ENCODE results near the gene CCDC183. TPM values are rescaled to one million over a fixed set of nuclear protein-coding genes. Genes with fewer than 3 reads are reported as not detected.

CCDC183 gene
- total RNA-seq, 1 donor from 2014 or later, result 0.89 TPM

GRCh38 chr9:136771907-136772415 is 24.2 kb upstream of the CCDC183 start:
- TF ChIP-seq, protein P1, sequence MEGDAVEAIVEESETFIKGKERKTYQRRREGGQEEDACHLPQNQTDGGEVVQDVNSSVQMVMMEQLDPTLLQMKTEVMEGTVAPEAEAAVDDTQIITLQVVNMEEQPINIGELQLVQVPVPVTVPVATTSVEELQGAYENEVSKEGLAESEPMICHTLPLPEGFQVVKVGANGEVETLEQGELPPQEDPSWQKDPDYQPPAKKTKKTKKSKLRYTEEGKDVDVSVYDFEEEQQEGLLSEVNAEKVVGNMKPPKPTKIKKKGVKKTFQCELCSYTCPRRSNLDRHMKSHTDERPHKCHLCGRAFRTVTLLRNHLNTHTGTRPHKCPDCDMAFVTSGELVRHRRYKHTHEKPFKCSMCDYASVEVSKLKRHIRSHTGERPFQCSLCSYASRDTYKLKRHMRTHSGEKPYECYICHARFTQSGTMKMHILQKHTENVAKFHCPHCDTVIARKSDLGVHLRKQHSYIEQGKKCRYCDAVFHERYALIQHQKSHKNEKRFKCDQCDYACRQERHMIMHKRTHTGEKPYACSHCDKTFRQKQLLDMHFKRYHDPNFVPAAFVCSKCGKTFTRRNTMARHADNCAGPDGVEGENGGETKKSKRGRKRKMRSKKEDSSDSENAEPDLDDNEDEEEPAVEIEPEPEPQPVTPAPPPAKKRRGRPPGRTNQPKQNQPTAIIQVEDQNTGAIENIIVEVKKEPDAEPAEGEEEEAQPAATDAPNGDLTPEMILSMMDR (IDR thresholded peaks at IDR 0.05), result no peak
- Mint-ChIP-seq H3K4me1 (ENCODE audit: unreplicated experiment) (peaks cover 1% of the 10 kb centered on the region), H3K4me3 (ENCODE audit: unreplicated experiment) (no peak overlapping the region), H3K36me3 (ENCODE audit: unreplicated experiment) (no peaks in the 10 kb centered on the region), H3K27ac (ENCODE audit: unreplicated experiment) (no peak overlapping the region), H3K27me3 (ENCODE audit: unreplicated experiment) (peaks cover 11% of the 10 kb centered on the region), H3K9me3 (ENCODE audit: unreplicated experiment) (peaks cover 4% of the 10 kb centered on the region)
- DNase-seq (ENCODE audit: extremely low spot score, unreplicated experiment), result no peak

DNA sequence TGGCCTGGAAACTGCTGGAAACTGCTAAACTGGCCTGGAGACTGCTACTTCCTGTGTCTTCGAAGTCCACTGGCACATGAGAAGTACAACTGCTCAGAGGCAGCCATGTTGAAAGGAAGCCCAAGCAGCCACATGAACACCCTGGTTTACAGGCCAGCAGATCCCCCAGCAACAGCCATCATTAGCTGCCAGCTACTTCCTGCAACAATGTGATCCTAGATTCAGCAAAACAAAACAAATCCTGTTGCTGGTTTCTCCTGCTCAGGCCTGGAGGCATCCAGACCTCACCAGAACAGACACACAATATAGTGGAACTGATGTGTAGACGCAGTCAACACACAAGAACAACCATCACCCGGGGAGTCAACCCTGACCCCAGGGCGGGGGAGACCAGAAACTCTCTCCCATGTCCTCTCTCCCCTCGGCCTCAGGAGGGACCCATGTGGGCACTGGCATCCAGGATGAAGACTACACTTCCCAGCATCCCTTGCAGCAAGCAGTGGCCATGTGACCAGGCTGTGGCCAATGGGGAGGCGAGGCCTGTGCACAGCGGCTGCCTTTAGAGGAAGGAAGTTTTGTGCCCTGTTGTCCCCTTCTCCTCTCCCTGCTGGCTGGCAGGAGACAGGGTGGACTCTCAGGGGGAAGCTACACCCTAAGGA is 22.6 kb upstream of the CCDC183 start:
- no peak for DNase-seq (ENCODE audit: extremely low spot score, unreplicated experiment)
- Mint-ChIP-seq H3K4me1 (ENCODE audit: unreplicated experiment) (peaks cover 1% of the 10 kb centered on the region), H3K27me3 (ENCODE audit: unreplicated experiment) (peaks cover 21% of the 10 kb centered on the region), H3K36me3 (ENCODE audit: unreplicated experiment) (no peaks in the 10 kb centered on the region), H3K9me3 (ENCODE audit: unreplicated experiment) (peaks cover 4% of the 10 kb centered on the region), H3K27ac (ENCODE audit: unreplicated experiment) (no peak overlapping the region), H3K4me3 (ENCODE audit: unreplicated experiment) (no peak overlapping the region)
- TF ChIP-seq, protein P1 (IDR thresholded peaks at IDR 0.05), result no peak

GRCh38 chr9:136774416-136775045 is 21.6 kb upstream of the CCDC183 start:
- H3K36me3 Mint-ChIP-seq (ENCODE audit: unreplicated experiment), result no peaks in the 10 kb centered on the region
- peaks cover 1% of the 10 kb centered on the region for H3K4me1 Mint-ChIP-seq (ENCODE audit: unreplicated experiment)
- H3K27ac Mint-ChIP-seq (ENCODE audit: unreplicated experiment), result no peak overlapping the region
- no peak overlapping the region for H3K4me3 Mint-ChIP-seq (ENCODE audit: unreplicated experiment)
- no peak for DNase-seq (ENCODE audit: extremely low spot score, unreplicated experiment)
- peaks cover 4% of the 10 kb centered on the region for H3K9me3 Mint-ChIP-seq (ENCODE audit: unreplicated experiment)
- TF ChIP-seq, protein P1 (IDR thresholded peaks at IDR 0.05), result no peak
- H3K27me3 Mint-ChIP-seq (ENCODE audit: unreplicated experiment), result peaks cover 31% of the 10 kb centered on the region

DNA sequence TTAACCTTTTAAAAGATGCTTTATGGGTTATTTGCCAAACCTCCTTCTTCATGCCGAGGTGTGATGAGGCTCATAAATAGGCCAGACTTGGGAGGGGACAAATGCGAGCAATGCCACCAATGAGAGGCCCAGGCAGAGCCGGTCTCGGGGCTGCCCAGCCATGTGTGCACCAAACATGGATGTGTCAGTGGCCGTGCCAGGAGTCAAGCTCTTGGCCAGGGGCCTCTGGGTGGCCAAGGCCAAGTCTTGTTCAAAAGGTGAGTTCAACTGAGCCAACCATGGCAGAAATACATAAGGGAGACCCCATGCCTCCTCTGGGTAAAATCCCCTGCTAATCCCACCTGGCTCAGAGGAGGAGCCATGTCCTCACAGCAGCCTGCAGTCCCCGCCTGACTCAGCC is 20.9 kb upstream of the CCDC183 start:
- no peak overlapping the region for H3K27ac Mint-ChIP-seq (ENCODE audit: unreplicated experiment)
- H3K4me3 Mint-ChIP-seq (ENCODE audit: unreplicated experiment), result no peak overlapping the region
- H3K36me3 Mint-ChIP-seq (ENCODE audit: unreplicated experiment), result no peaks in the 10 kb centered on the region
- DNase-seq (ENCODE audit: extremely low spot score, unreplicated experiment), result no peak
- peaks cover 37% of the 10 kb centered on the region for H3K27me3 Mint-ChIP-seq (ENCODE audit: unreplicated experiment)
- TF ChIP-seq, protein P1 (IDR thresholded peaks at IDR 0.05), result no peak
- no peaks in the 10 kb centered on the region for H3K4me1 Mint-ChIP-seq (ENCODE audit: unreplicated experiment)
- H3K9me3 Mint-ChIP-seq (ENCODE audit: unreplicated experiment), result peaks cover 4% of the 10 kb centered on the region

- DNase-seq (ENCODE audit: extremely low spot score, unreplicated experiment), result no peak
- TF ChIP-seq, protein P1 (IDR thresholded peaks at IDR 0.05), result no peak
- Mint-ChIP-seq H3K4me1 (ENCODE audit: unreplicated experiment) (no peaks in the 10 kb centered on the region), H3K4me3 (ENCODE audit: unreplicated experiment) (no peak overlapping the region), H3K27me3 (ENCODE audit: unreplicated experiment) (peaks cover 49% of the 10 kb centered on the region), H3K9me3 (ENCODE audit: unreplicated experiment) (peaks cover 4% of the 10 kb centered on the region), H3K36me3 (ENCODE audit: unreplicated experiment) (no peaks in the 10 kb centered on the region), H3K27ac (ENCODE audit: unreplicated experiment) (no peak overlapping the region)
Observed at GRCh38 chr9:136776947-136777346, 19.2 kb upstream of the CCDC183 start.

Measured in osteocyte (in vitro differentiated cells).